MM.1S (cell line): Measurements from ENCODE around the gene CCDC88A.

Experiments used
- DNase-seq: peaks from one replicate; pipeline ENCODE4 v3.0.0-alpha.2; 2015
- H2AFZ ChIP-seq: fragments of 300-600 bp; sonication (generic); 2 replicates; pipeline ENCODE4 v1.6.0; 2016; ENCODE audit warnings: antibody characterized with exemption, low read length
- H3F3A ChIP-seq: fragments of 300-600 bp; sonication (generic); 2 replicates; pipeline ENCODE4 v1.6.1; 2016; ENCODE audit warnings: mild to moderate bottlenecking, antibody characterized with exemption, low read length, moderate library complexity, mixed read lengths; ENCODE audit not compliant: insufficient read depth
- H3K27ac ChIP-seq: fragments of 300-600 bp; sonication (generic); 2 replicates; pipeline ENCODE4 v1.5.1; 2016; ENCODE audit warnings: mild to moderate bottlenecking, low read length
- H3K27me3 ChIP-seq: fragments of 300-600 bp; sonication (generic); replicated peaks from 2 replicates; pipeline ENCODE4 v1.6.0; 2016; ENCODE audit warnings: low read length; ENCODE audit not compliant: insufficient read depth
- H3K36me3 ChIP-seq: fragments of 300-600 bp; sonication (generic); replicated peaks from 2 replicates; pipeline ENCODE4 v1.6.1; 2016; ENCODE audit warnings: mild to moderate bottlenecking, low read length, mixed read lengths; ENCODE audit not compliant: insufficient read depth
- H3K4me1 ChIP-seq: fragments of 300-600 bp; sonication (generic); 2 replicates; pipeline ENCODE4 v1.6.1; 2016; ENCODE audit warnings: low read length, mixed read lengths
- H3K4me2 ChIP-seq: fragments of 300-600 bp; sonication (generic); 2 replicates; pipeline ENCODE4 v1.6.0; 2016; ENCODE audit warnings: low read depth, low read length
- H3K4me3 ChIP-seq: fragments of 300-600 bp; sonication (generic); 2 replicates; pipeline ENCODE4 v1.5.1; 2016; ENCODE audit warnings: low read length, mixed read lengths
- H3K79me2 ChIP-seq: fragments of 300-600 bp; sonication (generic); 2 replicates; pipeline ENCODE4 v1.6.1; 2016; ENCODE audit warnings: mixed run types, low read length, mixed read lengths
- H3K9ac ChIP-seq: fragments of 300-600 bp; sonication (generic); 2 replicates; pipeline ENCODE4 v1.6.1; 2016; ENCODE audit warnings: low read length, mixed read lengths
- H3K9me2 ChIP-seq: fragments of 300-600 bp; sonication (generic); replicated peaks from 2 replicates; pipeline ENCODE4 v1.6.1; 2016; ENCODE audit warnings: mild to moderate bottlenecking, low read length, mixed read lengths; ENCODE audit not compliant: insufficient read depth
- H3K9me3 ChIP-seq: fragments of 300-600 bp; sonication (generic); replicated peaks from 2 replicates; pipeline ENCODE4 v1.6.1; 2016; ENCODE audit warnings: mild to moderate bottlenecking, low read length, mixed read lengths; ENCODE audit not compliant: insufficient read depth
- H4K20me1 ChIP-seq: fragments of 300-600 bp; sonication (generic); 2 replicates; pipeline ENCODE4 v1.6.1; 2016; ENCODE audit warnings: mild to moderate bottlenecking, low read length, moderate library complexity, mixed read lengths; ENCODE audit not compliant: insufficient read depth
- EZH2 ChIP-seq: fragments of 300-600 bp; sonication (generic); optimal IDR thresholded peaks from 2 replicates; pipeline ENCODE3; 2017; ENCODE audit warnings: low read depth, mild to moderate bottlenecking, antibody characterized with exemption, low read length, mixed read lengths
- EZH2phosphoT487 ChIP-seq: fragments of 300-600 bp; sonication (generic); IDR thresholded peaks from 2 replicates; pipeline ENCODE4 v1.6.1; 2018; ENCODE audit warnings: antibody characterized with exemption, low read length
- TF ChIP-seq, protein P1 (sequence below): fragments of 300-600 bp; sonication (generic); IDR thresholded peaks from 2 replicates; pipeline ENCODE4 v1.5.1; 2016; ENCODE audit warnings: antibody characterized with exemption, low read length, mixed read lengths

The CCDC88A gene

DNA sequence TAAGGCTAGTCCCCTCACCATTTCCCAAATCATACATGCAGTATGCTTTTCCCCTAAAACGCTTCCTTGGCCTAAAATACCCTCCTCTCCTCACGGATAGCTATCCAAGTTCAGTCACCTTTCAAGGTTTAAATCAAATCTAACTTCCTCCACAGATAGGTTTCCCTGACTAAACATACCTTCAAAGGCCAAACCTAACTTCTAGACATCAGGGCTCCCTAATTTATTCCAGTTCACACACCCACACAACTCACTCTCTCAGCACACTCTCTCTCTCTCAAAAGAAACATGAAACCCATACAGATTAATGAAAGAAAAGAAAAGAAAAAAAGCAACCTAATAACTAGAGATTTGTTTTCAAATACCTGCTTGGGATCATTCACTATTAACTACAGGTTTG, 14.5 kb downstream of the CCDC88A start:
- Histone ChIP-seq H3K27ac (no peak overlapping the region), H3K79me2 (no peaks in the 10 kb centered on the region), H2AFZ (no peak overlapping the region), H3K36me3 (no peaks in the 10 kb centered on the region), H3F3A (no peaks in the 10 kb centered on the region), H3K9me2 (no peaks in the 10 kb centered on the region), H3K27me3 (no peaks in the 10 kb centered on the region), H3K4me1 (no peaks in the 10 kb centered on the region), H3K4me3 (no peak overlapping the region), H4K20me1 (no peaks in the 10 kb centered on the region), H3K9me3 (no peaks in the 10 kb centered on the region), H3K9ac (no peak overlapping the region), H3K4me2 (no peak overlapping the region)
- DNase-seq: no peak
- TF ChIP-seq EZH2phosphoT487 (no peak), EZH2 (no peak)
- TF ChIP-seq, protein P1, sequence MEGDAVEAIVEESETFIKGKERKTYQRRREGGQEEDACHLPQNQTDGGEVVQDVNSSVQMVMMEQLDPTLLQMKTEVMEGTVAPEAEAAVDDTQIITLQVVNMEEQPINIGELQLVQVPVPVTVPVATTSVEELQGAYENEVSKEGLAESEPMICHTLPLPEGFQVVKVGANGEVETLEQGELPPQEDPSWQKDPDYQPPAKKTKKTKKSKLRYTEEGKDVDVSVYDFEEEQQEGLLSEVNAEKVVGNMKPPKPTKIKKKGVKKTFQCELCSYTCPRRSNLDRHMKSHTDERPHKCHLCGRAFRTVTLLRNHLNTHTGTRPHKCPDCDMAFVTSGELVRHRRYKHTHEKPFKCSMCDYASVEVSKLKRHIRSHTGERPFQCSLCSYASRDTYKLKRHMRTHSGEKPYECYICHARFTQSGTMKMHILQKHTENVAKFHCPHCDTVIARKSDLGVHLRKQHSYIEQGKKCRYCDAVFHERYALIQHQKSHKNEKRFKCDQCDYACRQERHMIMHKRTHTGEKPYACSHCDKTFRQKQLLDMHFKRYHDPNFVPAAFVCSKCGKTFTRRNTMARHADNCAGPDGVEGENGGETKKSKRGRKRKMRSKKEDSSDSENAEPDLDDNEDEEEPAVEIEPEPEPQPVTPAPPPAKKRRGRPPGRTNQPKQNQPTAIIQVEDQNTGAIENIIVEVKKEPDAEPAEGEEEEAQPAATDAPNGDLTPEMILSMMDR: no peak

DNA sequence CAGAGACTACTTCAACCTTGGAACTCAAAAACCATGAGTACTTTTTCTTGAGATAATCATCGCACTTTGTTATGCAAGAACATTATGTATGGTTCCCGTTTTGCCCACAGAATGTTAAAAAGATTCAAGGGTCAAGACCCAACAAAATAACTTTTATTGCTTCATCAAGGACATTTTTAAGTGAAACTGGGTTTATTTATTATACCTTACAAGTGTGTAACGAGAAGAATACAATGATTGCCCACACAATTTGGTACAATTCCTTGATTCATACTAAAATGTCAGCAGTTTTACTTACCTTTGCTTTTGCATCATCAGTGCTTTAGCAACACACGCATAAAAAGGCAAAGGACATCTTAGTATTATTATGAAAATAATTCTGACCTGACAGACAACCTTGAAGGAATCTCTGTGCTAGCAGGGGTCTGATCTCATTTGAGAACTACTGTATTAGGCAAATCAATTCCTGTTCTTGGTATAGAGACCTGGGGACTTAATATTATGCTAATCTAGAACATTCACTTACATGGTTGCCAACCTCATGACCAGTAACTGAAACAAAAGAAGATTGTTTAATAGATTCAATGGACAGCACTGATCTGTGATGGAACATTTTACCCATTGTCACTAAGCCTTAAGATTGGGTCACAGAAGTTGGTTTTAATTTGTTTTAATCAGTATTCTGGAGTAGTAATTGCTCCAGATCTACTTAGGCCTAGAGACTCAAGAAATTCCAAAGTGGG, 16.2 kb downstream of the CCDC88A start:
- Histone ChIP-seq H2AFZ (no peak overlapping the region), H3K79me2 (no peaks in the 10 kb centered on the region), H3K9me2 (no peaks in the 10 kb centered on the region), H3K9me3 (no peaks in the 10 kb centered on the region), H3F3A (no peaks in the 10 kb centered on the region), H3K36me3 (no peaks in the 10 kb centered on the region), H3K27ac (no peak overlapping the region), H4K20me1 (no peaks in the 10 kb centered on the region), H3K4me3 (no peak overlapping the region), H3K4me1 (no peaks in the 10 kb centered on the region), H3K27me3 (no peaks in the 10 kb centered on the region), H3K4me2 (no peak overlapping the region), H3K9ac (no peak overlapping the region)
- TF ChIP-seq, protein P1: no peak
- no peak for TF ChIP-seq EZH2
- no peak for TF ChIP-seq EZH2phosphoT487
- DNase-seq: no peak

DNA sequence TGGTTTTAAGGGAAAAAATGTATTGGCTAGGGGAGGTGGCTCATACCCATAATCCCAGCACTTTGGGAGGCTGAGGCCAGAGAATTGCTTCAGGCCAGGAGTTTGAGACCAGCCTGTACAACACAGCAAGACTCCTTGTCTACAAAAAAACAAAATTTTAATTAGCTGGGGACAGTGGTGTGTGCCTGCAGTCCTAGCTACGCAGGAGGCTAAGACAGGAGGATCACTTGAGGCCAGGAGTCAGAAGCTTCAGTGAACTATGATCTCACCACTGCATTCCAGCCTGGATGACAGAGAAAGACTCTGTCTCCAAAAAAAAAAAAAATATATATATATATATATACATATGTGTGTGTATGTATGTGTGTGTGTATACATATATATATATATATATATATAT, 18.5 kb downstream of the CCDC88A start:
- Histone ChIP-seq H3K79me2 (no peaks in the 10 kb centered on the region), H3K4me1 (no peaks in the 10 kb centered on the region), H2AFZ (no peak overlapping the region), H3K4me2 (no peak overlapping the region), H3K9me2 (no peaks in the 10 kb centered on the region), H4K20me1 (no peaks in the 10 kb centered on the region), H3K27me3 (no peaks in the 10 kb centered on the region), H3K27ac (no peak overlapping the region), H3K9me3 (no peaks in the 10 kb centered on the region), H3F3A (no peaks in the 10 kb centered on the region), H3K36me3 (no peaks in the 10 kb centered on the region), H3K9ac (no peak overlapping the region), H3K4me3 (no peak overlapping the region)
- TF ChIP-seq, protein P1: no peak
- TF ChIP-seq EZH2phosphoT487: no peak
- no peak for TF ChIP-seq EZH2
- no peak for DNase-seq
